NOMO-1 treated with dmso at 0.1 percent for 144 hours (cell line): ENCODE measurements around the gene CAPN7.

Experiments used
- DNase-seq: peaks from one replicate; lab custom pipeline; 2025; ENCODE audit not compliant: unreplicated experiment; lab: John Stamatoyannopoulos, UW

CAPN7 gene

DNA sequence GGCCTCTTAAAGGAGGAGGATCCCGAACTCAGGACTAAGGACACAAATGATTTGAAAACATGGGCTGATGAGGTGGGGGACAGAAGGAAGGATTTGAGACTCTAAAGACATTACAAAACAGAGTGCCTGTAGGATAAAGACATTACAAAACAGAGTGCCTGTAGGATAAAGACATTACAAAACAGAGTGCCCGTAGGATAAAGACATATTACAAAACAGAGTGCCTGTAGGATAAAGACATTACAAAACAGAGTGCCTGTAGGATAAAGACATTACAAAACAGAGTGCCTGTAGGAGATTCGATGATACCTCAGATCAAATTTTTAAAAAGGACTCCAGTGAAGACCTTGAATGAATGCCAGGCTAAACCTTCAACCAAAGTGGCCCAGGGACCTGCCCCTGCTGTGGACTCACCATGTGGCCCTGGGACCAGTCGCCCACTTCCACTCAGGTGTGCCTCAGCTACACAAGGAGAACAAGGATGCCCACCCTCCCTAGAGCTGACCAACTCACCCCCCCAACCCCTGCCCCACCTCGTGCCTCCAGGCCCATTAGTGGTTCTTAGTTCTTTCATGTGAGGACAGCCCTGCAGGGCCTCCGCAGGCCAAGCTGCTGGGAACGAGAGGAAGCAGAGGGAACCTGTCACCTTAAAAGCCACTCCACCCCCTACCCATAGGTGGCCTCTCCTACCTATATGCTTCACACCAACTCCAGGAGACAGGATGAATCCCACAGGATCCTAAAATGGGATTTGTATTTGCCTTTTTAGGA is 66.6 kb downstream of the CAPN7 start:
- no peak for DNase-seq

DNA sequence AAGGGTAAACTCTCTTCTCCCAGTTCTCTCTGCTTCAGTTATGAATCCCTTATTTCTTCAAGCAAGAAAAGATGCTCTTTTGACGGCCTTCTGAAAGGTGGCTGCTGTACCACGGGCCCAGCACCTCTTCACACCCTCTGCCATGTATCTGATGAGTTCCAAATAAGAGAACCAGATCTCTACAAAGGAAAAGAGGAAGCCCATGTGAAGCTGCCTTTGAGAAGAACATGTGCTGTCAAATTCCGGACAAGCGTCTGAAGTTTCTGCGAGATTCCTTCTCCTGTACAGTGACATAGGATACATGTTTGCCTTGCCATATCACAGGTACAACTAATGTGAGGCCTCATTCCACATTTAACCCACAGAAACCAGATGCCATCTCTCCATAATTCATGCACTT is 67.2 kb downstream of the CAPN7 start:
- DNase-seq: no peak

DNA sequence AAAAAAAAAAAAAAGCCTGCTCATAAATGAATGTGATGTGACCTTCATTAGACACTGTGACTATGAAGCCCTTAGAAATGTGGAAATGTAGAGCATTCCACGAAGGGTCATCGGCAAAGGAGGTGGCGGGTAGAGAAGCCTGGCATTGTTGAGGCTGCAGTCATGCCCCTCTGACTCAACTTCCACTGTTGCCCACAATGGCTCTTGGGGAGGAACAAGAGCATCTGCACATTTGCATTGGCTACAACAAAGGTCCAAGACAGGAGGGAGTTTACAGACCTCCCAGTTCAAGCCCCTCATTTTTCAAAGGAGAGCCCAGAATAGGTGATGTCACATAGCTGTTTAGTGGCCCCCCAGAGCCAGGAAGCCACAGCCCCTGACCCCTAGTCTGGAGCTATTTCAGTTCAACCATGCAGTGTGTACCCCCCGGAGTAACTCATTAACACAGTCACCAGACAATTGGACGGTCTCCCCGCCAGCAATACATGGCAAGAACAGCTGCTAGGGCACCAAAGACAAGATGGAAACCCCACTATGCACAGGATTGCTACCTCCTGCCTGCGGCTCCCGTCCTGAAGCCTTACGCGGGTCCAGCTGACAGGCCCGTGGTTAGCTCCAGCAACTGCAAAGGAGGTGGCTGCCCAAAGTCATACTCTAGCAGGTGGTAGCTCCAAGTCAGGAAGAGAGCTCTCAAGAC is 70.1 kb downstream of the CAPN7 start:
- no peak for DNase-seq

DNA sequence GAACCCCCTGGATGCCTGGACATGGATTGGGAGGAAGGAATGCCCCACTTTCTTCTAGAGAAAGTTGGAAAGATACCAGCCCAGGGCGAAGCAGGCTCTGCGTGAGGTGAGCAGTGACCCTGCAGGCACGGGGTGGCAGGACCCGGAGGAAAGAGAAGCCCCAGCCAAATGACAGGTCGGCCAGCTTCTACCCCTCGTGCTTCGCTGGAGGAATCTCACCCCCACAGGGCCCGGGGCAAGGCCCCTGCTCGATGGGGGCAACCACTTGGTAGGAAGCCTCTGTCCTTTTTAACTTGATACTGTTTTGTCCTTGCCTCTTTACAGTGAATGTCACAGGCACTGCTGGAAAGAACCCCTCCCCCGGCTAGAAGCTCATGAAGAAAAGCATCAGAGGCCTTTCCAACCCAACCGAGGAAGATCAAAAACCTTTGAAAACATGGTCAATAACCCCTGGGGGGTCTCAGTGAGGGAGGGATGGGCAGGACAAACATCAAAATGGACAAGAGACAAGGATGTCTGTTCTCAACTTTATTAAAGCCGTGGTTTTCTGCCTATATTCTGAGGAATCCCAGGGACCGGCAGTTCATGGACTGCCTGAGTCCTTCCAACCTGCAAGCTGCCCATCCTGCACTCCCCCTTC is 71.9 kb downstream of the CAPN7 start:
- DNase-seq: no peak

DNA sequence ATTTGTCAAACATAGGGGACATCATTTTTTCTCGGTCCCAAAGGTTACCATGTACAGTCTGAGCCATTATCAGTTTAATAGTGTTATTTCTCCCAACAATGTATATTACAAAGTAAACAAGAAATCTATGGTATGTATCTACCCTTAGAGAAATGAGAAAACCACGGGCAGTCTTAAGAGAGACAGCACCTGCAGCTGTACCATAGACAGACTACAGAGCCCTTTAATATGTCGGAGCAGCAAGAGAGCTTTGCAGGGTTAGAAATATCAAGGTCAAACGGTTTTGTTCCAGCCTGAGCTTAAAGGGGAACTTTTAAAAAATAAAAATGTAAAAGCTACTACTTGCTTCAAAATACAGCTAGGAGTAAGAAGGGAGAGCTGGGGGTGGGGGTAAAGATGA is 73.2 kb downstream of the CAPN7 start:
- DNase-seq: no peak

DNA sequence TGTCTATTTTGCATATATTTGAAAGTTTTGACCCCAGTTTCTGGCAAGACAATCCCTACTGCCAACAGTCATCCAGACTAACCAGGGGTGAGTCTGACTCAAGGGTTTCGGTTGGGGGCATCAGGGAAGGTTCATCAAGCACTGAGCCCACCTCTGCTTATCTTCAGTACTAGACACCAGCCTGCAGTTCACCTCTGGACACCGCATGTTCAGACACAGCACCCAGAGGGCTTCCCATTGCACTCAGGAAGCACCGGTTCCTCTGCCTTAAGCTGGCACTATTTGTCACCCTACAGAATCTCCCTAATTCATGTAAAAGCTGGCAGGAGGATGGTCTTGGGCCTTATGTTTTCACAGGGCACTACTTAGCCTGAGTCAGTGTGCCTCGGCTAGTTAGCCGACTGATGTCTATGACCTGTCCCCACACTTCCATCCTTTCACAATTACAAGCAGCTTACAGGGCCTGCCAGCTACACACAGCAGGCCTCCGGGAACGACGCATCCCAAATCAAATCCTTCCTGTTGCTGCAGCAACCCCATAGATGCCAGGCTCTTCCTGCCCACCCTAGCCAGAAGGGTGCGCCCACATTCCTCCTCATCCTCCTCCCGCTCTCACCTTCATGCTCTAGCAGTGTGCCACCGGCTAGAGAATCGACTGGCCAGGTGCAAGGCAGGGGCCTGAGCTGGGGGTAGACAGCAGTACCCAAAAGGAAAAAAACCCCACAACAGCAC is 73.8 kb downstream of the CAPN7 start:
- no peak for DNase-seq

DNA sequence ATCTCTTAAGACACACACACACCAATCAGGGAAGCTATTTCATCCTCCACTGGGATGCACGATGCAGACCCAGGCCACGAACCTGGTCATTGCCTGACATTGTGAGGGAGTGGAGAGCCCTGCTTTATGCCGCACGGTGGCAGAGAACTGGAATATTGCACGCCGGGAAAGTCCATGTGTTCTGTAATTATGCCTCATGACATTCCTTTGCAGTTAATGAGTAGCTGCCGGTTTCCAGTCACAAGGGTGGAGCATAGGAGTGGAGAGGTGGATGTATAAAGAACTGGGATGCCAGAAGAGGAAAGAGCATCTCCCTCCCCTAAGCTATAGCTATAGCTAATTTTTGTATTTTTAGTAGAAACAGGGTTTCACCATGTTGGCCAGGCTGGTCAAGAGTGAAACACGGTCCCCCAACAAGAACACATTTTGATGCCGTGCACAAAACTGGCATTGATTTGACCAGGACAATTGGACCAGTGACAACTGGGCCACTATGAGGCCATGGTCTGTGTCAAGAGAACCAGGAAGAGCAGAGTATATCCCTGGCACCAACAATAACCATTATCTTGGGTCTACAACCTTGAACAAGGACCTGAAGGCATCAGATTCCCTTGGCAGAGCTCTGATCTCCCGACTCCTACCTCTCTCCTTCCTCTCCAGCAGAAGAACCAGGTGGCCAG is 74.9 kb downstream of the CAPN7 start:
- DNase-seq: no peak

DNA sequence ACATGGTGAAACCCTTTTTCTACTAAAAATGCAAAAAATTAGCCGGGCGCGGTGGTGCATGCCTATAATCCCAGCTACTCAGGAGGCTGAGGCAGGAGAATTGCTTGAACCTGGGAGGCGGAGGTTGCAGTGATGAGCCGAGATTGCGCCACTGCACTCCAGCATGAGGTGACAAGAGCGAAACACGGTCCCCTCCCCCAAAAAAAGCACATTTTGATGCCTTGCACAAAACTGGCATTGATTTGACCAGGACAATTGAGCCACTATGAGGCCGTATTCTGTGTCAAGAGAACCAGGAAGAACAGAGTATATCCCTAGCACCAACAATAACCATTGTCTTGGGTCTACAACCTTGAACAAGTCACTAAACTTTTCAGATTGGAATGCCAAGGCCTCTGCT is 75.8 kb downstream of the CAPN7 start:
- DNase-seq: no peak

DNA sequence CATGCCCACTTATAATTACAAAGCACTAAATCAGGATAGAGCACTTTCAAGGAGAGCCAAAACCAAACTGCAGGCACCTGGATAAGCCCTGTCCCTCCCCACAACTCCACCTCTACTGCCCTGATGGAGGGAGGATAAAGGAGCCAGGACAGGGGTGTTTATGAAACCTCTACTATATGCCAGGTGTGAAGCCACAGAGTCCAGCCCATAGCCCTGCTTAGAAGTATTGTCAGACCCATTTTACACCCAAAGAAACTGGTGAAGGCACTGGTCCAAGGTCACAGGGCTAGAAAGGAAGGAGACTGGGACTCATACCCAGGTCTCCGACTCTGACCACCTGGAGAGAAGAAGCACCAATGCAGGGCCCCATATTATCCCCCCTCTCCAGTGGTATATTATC is 77.7 kb downstream of the CAPN7 start:
- DNase-seq: no peak

DNA sequence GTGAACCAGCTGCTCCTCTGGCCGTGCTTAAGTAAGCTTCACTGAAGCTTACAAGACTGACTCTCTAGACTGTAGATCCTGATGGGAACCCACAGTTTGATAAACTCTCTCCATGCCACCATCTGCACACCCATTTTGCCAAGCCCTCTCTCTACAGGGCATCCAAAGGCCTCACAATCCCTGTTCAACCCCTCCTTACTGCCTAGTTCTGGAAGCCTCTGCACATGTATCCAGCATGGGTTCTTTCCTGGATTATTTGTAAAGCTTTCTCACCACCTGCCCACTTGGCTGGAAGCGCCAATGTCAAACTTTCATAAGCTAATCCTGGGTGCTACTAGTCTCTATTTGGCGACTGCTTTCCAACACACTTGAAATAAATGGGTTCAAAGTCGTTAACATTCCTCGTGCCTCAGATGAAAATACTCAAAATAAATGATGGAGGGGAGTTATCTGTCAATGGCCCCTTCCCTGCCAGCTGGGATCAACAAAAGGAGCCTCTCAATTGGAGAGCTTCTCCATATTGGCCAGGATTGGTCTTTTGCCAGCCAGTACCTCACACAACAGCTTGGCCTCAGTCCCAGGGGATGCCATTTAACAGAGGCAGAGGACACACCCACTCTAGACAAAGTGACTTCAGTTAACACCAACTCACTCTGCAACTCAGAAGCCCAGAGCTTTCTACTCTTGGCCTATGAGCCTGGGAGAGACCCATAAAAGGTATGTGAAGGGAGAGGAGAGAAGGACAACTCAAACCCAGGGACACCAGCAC is 78.3 kb downstream of the CAPN7 start:
- no peak for DNase-seq

DNA sequence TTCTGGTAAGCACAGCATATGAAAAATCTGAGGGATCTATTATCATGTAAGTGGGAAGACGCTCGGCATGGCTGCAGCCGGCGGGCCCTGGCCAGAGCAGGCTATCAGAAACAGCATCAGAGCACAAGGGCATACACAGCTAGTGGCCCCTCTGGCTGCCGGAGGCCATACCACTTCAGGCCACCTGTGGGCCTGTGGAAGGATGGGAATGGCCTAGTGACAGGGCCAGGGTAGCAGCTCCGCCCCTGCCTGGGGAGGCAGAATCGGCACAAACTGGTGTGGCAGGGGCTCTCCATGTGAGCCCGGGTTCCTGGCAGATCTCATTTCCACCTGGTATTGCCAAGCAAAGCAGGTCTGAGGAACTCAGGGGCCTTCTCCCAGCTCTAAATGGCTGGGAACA is 80.0 kb downstream of the CAPN7 start:
- no peak for DNase-seq

DNA sequence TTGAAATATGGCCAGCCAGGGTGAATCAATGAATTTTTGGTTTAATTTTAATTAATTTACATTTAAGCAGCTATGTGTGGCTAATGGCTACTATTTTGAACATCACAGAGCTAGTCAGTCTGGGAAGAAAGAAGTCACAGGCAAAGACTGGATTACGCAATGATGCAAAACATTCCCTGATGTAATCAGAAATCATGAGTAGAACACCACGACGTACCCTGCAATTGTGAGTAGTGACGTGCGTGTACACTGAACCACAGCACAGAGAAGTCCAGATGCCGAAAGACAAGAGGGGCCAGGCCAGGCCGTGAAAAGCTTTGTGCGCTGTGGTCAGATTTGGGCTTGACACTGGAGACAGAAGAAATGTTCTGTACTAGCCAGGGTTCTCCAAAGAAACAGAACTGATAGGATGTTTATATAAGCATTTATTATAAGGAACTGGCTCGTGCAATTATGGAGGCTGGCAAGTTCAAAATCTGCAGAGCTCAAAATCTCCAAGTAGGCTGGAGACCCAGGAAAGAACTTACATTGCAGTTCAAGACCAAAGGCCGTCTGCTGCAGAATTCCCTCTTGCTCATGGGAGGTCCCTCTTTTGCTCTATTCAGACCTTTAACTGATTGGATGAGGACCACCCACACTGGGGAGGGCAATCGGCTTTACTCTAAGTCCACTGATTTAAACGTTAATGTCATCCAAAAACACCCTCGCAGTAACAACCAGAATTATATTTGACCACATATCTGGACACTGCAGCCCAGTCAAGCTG is 81.7 kb downstream of the CAPN7 start:
- peak; percentile 18 for DNase-seq

DNA sequence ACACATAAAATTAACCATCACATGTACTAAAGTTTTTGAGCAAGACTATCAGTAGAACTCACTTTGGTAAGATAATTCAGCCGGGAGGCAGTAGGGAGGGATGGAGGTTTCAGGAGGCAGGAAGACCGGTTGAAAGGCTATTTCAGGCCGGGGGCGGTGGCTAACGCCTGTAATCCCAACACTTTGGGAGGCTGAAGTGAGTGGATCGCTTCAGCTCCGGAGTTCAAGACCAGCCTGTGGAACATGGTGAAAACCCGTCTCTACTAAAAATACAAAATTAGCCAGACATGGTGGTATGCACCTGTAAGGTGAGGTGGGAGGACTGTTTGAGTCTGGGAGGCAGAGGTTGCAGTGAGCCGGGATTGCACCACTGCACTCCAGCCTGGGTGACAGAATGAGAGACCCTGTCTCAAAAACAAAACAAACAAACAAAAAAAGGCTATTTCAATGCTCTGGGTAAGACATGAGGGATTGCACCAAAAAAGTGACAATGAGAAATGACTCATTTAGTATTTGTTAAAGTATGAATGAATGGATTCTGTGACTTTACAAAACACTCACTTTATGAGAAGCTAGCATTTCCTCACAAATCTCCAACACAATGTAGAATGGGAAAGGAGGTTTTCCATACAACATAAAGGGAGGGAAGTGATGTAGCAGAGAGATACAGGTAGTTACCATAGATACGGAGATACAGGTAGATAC is 82.4 kb downstream of the CAPN7 start:
- no peak for DNase-seq

DNA sequence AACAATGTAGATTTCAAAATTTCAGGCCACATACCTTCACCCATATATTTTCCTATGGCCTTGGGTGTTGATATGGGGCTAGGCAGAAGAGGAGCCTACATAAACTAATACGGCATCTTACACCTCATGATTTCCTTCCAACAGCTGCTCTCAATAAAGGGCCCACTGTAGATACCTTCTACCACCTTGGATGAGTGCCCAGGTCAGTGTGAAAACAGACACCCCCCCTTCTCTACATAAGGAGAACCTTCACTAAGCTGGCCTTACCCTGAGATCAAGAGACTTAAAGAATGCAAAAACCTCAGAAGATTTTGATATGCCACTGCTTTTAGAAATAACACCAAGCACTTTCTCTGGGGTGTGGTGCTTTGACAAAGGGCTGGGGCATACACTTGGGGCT is 83.6 kb downstream of the CAPN7 start:
- DNase-seq: no peak

DNA sequence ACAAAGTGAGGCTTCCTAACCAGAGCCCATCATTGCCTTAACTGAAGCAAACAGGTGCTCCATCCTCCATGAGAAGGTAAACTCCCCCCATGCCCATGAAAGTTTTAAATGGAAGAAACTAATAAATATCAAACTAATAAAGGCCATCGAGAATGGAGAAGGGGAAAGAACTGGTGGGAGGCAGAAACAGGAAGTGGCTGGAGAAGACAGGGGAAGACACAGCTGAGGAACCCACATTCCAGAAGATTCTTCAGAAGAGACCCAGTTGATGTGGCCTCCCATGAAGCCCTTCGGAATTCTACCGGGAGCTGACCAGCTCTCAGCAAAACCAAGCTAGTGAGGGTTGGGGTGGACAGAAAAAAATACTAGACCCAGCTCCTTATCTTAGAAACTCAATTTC is 84.7 kb downstream of the CAPN7 start:
- DNase-seq: no peak

DNA sequence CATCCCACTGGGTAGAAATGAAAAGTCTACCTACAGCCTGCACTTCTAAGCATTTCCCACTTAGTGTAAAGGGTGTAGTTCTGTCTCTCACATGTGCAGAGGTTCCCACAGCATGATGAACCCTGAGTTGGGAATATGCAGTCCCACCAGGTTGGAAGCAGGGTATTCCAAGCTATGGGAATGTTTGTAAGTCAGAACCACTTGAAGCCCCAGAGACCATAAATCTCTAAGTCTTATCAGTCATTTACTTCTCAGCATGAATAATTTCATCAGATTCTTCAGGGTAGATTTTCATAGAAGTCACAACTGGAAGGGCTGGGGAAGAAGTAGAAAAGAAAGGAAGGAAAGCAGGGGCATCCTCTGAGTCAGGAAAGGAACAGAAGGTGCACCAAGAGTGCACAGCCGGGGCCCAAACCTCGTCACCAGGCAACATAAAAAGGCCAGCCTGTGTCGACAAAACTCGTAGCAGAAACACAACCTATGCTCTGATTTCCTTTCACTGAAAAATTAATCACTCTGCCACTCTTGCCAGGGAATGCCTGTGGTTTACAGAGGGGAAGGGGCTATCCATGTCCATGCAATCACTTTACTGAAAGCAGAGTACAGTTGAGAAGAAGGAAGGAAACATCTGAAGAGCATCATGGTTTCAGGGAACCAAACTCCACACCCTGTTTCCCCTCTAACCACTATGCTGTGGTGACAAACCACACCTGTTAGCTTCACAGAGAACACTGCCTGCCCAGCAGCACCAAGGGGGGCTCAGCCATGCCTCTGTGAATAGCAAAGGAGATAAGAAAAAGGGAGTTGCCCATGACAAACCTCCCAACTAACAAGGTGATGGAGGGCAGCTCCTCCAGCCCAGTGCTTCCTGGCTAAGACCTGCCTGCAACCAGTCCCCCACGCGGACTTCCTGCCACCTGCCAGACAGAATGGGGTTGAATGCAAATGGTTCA is 85.8 kb downstream of the CAPN7 start:
- DNase-seq: no peak

DNA sequence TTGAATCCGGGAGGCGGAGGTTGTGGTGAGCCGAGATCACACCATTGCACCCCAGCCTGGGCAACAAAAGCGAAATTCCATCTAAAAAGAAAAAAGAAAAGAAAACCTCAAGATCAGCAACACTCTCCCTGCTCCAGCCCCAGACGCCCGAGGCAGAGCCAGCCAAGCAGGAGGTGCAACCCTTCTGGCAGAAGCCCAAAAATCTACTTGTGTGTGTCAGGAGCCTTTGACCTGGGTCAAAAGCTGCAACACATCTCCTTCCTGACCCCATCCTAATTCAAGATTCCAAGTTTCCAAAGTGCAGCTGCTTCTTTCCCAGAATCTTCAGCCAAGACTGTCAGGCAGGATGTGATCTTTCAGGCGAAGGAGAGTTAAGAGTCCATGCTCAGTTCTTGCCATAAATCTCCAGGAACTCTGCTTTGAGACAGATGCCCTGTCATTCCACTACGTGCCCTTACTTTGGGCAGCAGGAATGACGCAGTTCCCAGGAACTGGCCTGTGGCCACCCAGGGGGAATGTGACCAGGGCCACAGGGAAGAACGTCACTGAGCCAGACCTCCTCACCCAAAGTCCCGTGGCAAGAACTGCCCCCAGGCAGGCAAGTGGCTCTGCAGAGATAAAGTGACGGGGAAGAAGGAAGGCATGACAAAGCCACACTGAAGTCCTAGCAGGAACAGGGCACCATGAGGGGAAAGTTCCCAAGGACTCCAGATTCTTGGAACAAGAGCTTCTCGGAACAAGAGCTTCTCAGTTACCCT is 86.9 kb downstream of the CAPN7 start:
- no peak for DNase-seq
